ENCODE data around the gene KLHDC1. TPM values are rescaled to one million over a fixed set of nuclear protein-coding genes. Genes with fewer than 3 reads are reported as not detected.
A peak's percentile ranks its signal among the peaks of the same experiment; 100 is the strongest.

The KLHDC1 gene
- total RNA-seq, 1 donor from 2014 or later = 2.1 TPM

DNA sequence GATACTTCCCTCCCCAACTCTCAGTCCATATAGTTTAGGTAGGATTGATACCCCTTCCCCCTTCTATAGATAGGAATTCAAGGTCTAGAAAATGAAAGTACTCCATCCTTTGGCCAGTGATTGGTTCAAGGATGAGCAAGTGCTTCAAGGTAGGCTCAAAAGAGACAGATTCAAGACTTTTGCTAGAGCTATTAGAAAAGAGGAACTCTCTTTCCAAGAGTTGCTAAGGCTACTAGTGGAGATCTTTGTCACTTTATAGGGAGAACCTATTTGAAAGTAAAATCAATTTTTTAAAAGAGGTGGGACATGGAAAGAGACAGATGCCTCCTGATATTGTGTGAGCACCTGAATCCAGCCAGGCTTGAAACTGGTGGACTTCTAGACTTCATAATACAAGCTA lies 22.4 kb upstream of the KLHDC1 start:
- H3K27me3 Mint-ChIP-seq (ENCODE audit: low read depth) = no peaks in the 10 kb centered on the region

DNA sequence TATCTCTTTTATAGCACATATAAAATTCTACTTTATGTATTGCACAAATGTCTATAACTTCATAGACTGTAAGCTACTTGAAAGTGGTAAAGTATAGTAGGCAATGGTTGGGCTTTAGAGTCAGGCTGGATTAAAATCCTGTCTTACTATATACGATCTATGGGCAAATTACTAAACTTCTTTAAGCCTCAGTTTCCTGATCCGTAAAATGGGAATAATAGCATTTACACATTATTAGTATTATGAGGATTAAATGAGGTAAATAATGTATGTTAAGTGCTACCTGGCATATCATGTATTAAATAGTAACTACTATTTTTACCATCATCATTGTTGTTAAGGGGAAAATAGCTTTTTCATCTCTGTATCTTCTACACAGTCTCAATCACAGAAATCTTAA lies 19.3 kb upstream of the KLHDC1 start:
- no peaks in the 10 kb centered on the region for H3K27me3 Mint-ChIP-seq (ENCODE audit: low read depth)
- no peak overlapping the region for H3K4me3 Mint-ChIP-seq
- H3K9me3 Mint-ChIP-seq = no peaks in the 10 kb centered on the region
- TF ChIP-seq, protein P1, sequence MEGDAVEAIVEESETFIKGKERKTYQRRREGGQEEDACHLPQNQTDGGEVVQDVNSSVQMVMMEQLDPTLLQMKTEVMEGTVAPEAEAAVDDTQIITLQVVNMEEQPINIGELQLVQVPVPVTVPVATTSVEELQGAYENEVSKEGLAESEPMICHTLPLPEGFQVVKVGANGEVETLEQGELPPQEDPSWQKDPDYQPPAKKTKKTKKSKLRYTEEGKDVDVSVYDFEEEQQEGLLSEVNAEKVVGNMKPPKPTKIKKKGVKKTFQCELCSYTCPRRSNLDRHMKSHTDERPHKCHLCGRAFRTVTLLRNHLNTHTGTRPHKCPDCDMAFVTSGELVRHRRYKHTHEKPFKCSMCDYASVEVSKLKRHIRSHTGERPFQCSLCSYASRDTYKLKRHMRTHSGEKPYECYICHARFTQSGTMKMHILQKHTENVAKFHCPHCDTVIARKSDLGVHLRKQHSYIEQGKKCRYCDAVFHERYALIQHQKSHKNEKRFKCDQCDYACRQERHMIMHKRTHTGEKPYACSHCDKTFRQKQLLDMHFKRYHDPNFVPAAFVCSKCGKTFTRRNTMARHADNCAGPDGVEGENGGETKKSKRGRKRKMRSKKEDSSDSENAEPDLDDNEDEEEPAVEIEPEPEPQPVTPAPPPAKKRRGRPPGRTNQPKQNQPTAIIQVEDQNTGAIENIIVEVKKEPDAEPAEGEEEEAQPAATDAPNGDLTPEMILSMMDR (conservative IDR thresholded peaks at IDR 0.05) = no peak
- DNase-seq (ENCODE audit: low read depth, low spot score) = no peak
- no peak overlapping the region for H3K27ac Mint-ChIP-seq (ENCODE audit: unreplicated experiment)
- no peaks in the 10 kb centered on the region for H3K4me1 Mint-ChIP-seq
- H3K36me3 Mint-ChIP-seq (ENCODE audit: low read depth) = peaks cover 13% of the 10 kb centered on the region

More for the DNA sequence above, 22.4 kb upstream of the KLHDC1 start:
- Mint-ChIP-seq H3K4me3 (no peak overlapping the region), H3K27ac (ENCODE audit: unreplicated experiment) (no peak overlapping the region), H3K36me3 (ENCODE audit: low read depth) (peaks cover 13% of the 10 kb centered on the region), H3K9me3 (no peaks in the 10 kb centered on the region), H3K4me1 (no peaks in the 10 kb centered on the region)
- no peak for DNase-seq (ENCODE audit: low read depth, low spot score)
- TF ChIP-seq, protein P1 (conservative IDR thresholded peaks at IDR 0.05) = no peak

DNA sequence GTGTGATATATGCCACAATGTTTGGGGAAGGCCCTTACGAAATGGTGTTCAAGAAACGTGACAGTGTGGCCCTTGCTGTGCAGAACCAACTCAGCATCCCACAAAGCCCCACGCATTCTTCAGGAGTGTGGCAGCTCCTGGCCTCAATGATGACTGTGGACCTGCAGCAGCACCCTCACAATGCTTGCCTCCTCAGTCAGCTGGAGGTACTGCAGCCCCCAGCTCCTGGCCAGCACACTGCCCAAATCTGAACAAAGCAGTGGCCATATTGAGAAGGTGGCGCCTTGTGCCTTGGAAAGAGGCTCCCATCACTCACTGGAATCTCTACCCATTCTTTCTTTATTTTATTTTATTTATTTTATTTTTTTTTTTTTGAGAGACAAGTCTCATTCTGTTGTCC lies 15.3 kb upstream of the KLHDC1 start:
- TF ChIP-seq, protein P1 (conservative IDR thresholded peaks at IDR 0.05) = peak; percentile 36
- Mint-ChIP-seq H3K27ac (ENCODE audit: unreplicated experiment) (no peak overlapping the region), H3K4me1 (no peaks in the 10 kb centered on the region), H3K36me3 (ENCODE audit: low read depth) (peaks cover 20% of the 10 kb centered on the region), H3K27me3 (ENCODE audit: low read depth) (no peaks in the 10 kb centered on the region), H3K4me3 (no peak overlapping the region), H3K9me3 (no peaks in the 10 kb centered on the region)
- DNase-seq (ENCODE audit: low read depth, low spot score) = no peak

DNA sequence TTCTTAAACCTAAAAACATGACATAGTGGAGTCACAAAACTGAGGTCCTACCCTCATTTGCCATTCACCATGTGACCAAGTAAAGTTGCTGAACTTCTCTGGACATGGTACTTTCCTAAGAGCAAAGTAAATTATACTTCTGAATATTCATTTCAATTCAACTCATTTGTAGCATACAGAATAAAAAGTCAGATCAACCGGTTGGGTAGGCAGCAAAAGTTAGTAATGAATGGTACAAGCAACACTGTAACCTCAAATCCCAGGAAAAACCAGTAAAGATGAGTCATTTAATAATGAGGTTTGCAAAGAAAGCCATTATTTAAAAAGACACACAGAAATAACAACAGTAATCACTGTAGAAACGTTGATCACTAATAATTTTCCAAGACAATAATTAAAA lies 13.6 kb upstream of the KLHDC1 start:
- H3K4me3 Mint-ChIP-seq = no peak overlapping the region
- H3K27ac Mint-ChIP-seq (ENCODE audit: unreplicated experiment) = no peak overlapping the region
- TF ChIP-seq, protein P1 (conservative IDR thresholded peaks at IDR 0.05) = no peak
- no peaks in the 10 kb centered on the region for H3K27me3 Mint-ChIP-seq (ENCODE audit: low read depth)
- no peak for DNase-seq (ENCODE audit: low read depth, low spot score)
- H3K36me3 Mint-ChIP-seq (ENCODE audit: low read depth) = peaks cover 9% of the 10 kb centered on the region
- no peaks in the 10 kb centered on the region for H3K4me1 Mint-ChIP-seq
- no peaks in the 10 kb centered on the region for H3K9me3 Mint-ChIP-seq

DNA sequence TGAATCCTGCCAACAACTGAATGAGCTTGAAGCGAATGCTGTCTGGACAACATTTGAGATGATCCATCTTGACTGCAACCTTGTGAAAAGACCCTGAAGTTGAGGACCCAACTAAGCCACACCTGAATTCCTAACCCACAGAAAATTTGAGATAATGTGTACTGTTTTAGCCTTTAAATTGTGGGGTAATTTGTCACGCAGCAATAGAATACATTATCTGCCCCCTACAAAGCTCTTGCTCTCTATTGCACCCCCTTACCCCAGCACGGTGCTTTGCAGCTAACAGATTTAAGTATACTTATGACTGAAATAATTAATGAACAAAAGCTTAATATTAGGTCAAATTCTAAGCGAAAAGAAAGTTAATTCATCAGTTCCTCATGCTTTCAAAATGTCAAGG lies 6.5 kb upstream of the KLHDC1 start:
- Mint-ChIP-seq H3K4me1 (peaks cover 31% of the 10 kb centered on the region), H3K27me3 (ENCODE audit: low read depth) (no peaks in the 10 kb centered on the region), H3K4me3 (peak overlapping the region; percentile 86), H3K36me3 (ENCODE audit: low read depth) (peaks cover 3% of the 10 kb centered on the region), H3K9me3 (no peaks in the 10 kb centered on the region), H3K27ac (ENCODE audit: unreplicated experiment) (no peak overlapping the region)
- DNase-seq (ENCODE audit: low read depth, low spot score) = no peak
- TF ChIP-seq, protein P1 (conservative IDR thresholded peaks at IDR 0.05) = no peak
